ENCODE measurements around the gene GPR162. TPM values are rescaled to one million over a fixed set of nuclear protein-coding genes. Genes with fewer than 3 reads are reported as not detected.

The GPR162 gene
- total RNA-seq, 2 experiments from 2014 or later: not detected

GRCh38 chr12:6832125-6832524, 10.5 kb downstream of the GPR162 start:
- no peak for TF ChIP-seq CTCF (conservative IDR thresholded peaks at IDR 0.05; ENCODE audit: low read length)
- no peak for TF ChIP-seq EZH2phosphoT487 (IDR thresholded peaks at IDR 0.05; ENCODE audit: borderline replicate concordance, low read depth, low read length)
- no TSS peak for BruUV-seq (replicated peaks)
- DNase-seq (ENCODE audit: low spot score): no peak
- no peaks in the 10 kb centered on the region for H3K9me2 ChIP-seq (ENCODE audit: insufficient read depth, low read length)
- intact Hi-C loops (cut with micrococcal nuclease; ENCODE audit: unreplicated experiment): no loop called here
- no peak overlapping the region for H2AFZ ChIP-seq (ENCODE audit: low read length)
- no peak overlapping the region for H3K4me2 ChIP-seq (ENCODE audit: low read length)
- no peaks in the 10 kb centered on the region for H3K79me2 ChIP-seq (ENCODE audit: insufficient read depth, low read depth, low read length)
- H3K4me3 ChIP-seq (ENCODE audit: low read depth, low read length, poor library complexity, severe bottlenecking): no peak overlapping the region
- CTCF ChIA-PET (ENCODE audit: unreplicated experiment): no interaction called here
- H3K36me3 ChIP-seq (ENCODE audit: insufficient read depth, low read length): no peaks in the 10 kb centered on the region
- H4K20me1 ChIP-seq (ENCODE audit: insufficient read depth, low read length): no peaks in the 10 kb centered on the region
- H3K4me1 ChIP-seq (ENCODE audit: insufficient read depth, low read length, poor library complexity, severe bottlenecking): peaks cover 26% of the 10 kb centered on the region
- POLR2A ChIA-PET: interaction anchor here (0.9 kb wide), 1 partner anchor 9 kb away, joined by 5 read pairs; no protein-coding TSS in a partner anchor
- no peaks in the 10 kb centered on the region for H3K9me3 ChIP-seq (ENCODE audit: low read length)
- H3K27ac ChIP-seq (ENCODE audit: low read depth, low read length, poor library complexity, severe bottlenecking): no peak overlapping the region

GRCh38 chr12:6833189-6833890, 11.7 kb downstream of the GPR162 start:
- Histone ChIP-seq H3K36me3 (ENCODE audit: insufficient read depth, low read length) (no peaks in the 10 kb centered on the region), H4K20me1 (ENCODE audit: insufficient read depth, low read length) (no peaks in the 10 kb centered on the region), H3K79me2 (ENCODE audit: insufficient read depth, low read depth, low read length) (no peaks in the 10 kb centered on the region), H3K9me2 (ENCODE audit: insufficient read depth, low read length) (no peaks in the 10 kb centered on the region), H3K4me3 (ENCODE audit: low read depth, low read length, poor library complexity, severe bottlenecking) (no peak overlapping the region), H3K27ac (ENCODE audit: low read depth, low read length, poor library complexity, severe bottlenecking) (no peak overlapping the region), H2AFZ (ENCODE audit: low read length) (no peak overlapping the region), H3K9me3 (ENCODE audit: low read length) (no peaks in the 10 kb centered on the region), H3K4me1 (ENCODE audit: insufficient read depth, low read length, poor library complexity, severe bottlenecking) (peaks cover 22% of the 10 kb centered on the region), H3K4me2 (ENCODE audit: low read length) (no peak overlapping the region)
- no TSS peak for BruUV-seq (replicated peaks)
- ChIA-PET POLR2A (interaction anchor here (0.6 to 2.0 kb wide), 2 partner anchors 81 to 170 kb away, joined by 4 to 7 read pairs; partner anchors contain the start of gene MLF2), CTCF (ENCODE audit: unreplicated experiment) (interaction anchor here (1.2 kb wide), 1 partner anchor 18 kb away, joined by 5 read pairs; the partner anchor contains the start of genes CDCA3 and USP5)
- intact Hi-C loops (cut with micrococcal nuclease; ENCODE audit: unreplicated experiment): no loop called here
- DNase-seq (ENCODE audit: low spot score): no peak
- TF ChIP-seq EZH2phosphoT487 (IDR thresholded peaks at IDR 0.05; ENCODE audit: borderline replicate concordance, low read depth, low read length): no peak
- no peak for TF ChIP-seq CTCF (conservative IDR thresholded peaks at IDR 0.05; ENCODE audit: low read length)

- intact Hi-C loops (cut with micrococcal nuclease; ENCODE audit: unreplicated experiment): no loop called here
- no peak overlapping the region for H3K4me2 ChIP-seq (ENCODE audit: low read length)
- POLR2A ChIA-PET: interaction anchor here (0.6 to 2.0 kb wide), 3 partner anchors 16 to 303 kb away, joined by 3 to 7 read pairs (median 3); partner anchors contain the start of gene MLF2
These were observed 12.6 kb downstream of the GPR162 start for GRCh38 chr12:6834254-6834653.

More at GRCh38 chr12:6834254-6834653, 12.6 kb downstream of the GPR162 start:
- BruUV-seq (replicated peaks): no TSS peak
- no peaks in the 10 kb centered on the region for H3K9me3 ChIP-seq (ENCODE audit: low read length)
- no peaks in the 10 kb centered on the region for H4K20me1 ChIP-seq (ENCODE audit: insufficient read depth, low read length)
- no peak overlapping the region for H2AFZ ChIP-seq (ENCODE audit: low read length)
- TF ChIP-seq CTCF (conservative IDR thresholded peaks at IDR 0.05; ENCODE audit: low read length): no peak
- CTCF ChIA-PET (ENCODE audit: unreplicated experiment): interaction anchor here (0.6 kb wide), 2 partner anchors 13 to 35 kb away, joined by 3 read pairs; partner anchors contain the start of gene GPR162
- no peaks in the 10 kb centered on the region for H3K36me3 ChIP-seq (ENCODE audit: insufficient read depth, low read length)
- no peak overlapping the region for H3K27ac ChIP-seq (ENCODE audit: low read depth, low read length, poor library complexity, severe bottlenecking)
- peaks cover 23% of the 10 kb centered on the region for H3K4me1 ChIP-seq (ENCODE audit: insufficient read depth, low read length, poor library complexity, severe bottlenecking)
- DNase-seq (ENCODE audit: low spot score): no peak
- no peaks in the 10 kb centered on the region for H3K9me2 ChIP-seq (ENCODE audit: insufficient read depth, low read length)
- no peak overlapping the region for H3K4me3 ChIP-seq (ENCODE audit: low read depth, low read length, poor library complexity, severe bottlenecking)
- H3K79me2 ChIP-seq (ENCODE audit: insufficient read depth, low read depth, low read length): no peaks in the 10 kb centered on the region
